Measurements from ENCODE around the gene WDR70. TPM values are rescaled to one million over a fixed set of nuclear protein-coding genes. Genes with fewer than 3 reads are reported as not detected.

The WDR70 gene
- total and polyA plus RNA-seq, 2 donors (not counting 3 experiments of a cell fraction or from before 2014, with no cell fraction given) = 6.7 to 37.3 TPM

DNA sequence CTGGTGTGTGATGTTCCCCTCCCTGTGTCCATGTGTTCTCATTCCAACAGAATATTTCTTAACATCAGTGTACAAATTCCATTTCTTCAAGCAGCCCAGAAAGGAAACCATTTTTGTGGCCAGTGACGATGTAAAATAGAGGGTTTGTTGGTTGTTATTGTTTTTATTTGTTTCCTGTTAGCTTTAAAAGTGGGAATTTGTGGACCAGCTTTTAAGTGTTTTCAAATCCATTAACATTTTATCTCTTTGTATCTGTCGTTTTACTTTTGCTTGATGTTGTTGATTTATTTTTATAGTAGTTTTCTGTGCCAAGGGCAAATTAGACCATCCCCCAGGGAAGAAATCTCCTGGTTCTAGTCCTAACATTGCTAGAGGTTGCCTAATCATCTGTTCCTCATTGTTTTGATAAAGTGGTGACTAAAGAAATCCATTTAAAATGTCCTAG, 360.7 kb downstream of the WDR70 start:
- FAIRE-seq = no peak
- no peak overlapping the region for H3K4me3 ChIP-seq (replicated peaks in 1 of 3; ENCODE audit: insufficient read depth in 1 of 3, low read depth in 1 of 3, low read length in 3 of 3)
- CTCF ChIA-PET = interaction anchor here (0.7 to 2.6 kb wide), 5 partner anchors 11 to 327 kb away, joined by 3 to 16 read pairs (median 4); no protein-coding TSS in a partner anchor

More for the DNA sequence above, 360.7 kb downstream of the WDR70 start:
- H4K20me1 ChIP-seq (replicated peaks; ENCODE audit: control insufficient read depth, extremely low read depth, insufficient read depth, low read length) = no peaks in the 10 kb centered on the region
- POLR2A ChIA-PET = no interaction called here
- no peaks in the 10 kb centered on the region for H3K79me2 ChIP-seq (ENCODE audit: control insufficient read depth, insufficient read depth, low read length)
- no peak overlapping the region for H2AFZ ChIP-seq (ENCODE audit: low read depth, low read length)
- no peaks in the 10 kb centered on the region for H3K9me3 ChIP-seq (replicated peaks; ENCODE audit: control insufficient read depth, insufficient read depth, low read length)
- no peak overlapping the region for H3K4me2 ChIP-seq (ENCODE audit: insufficient read depth, low read length)
- DNase-seq (ENCODE audit: low read depth, low spot score) = no peak
- BruUV-seq (replicated peaks) = no TSS peak
- no peak overlapping the region for H3K9ac ChIP-seq (replicated peaks; ENCODE audit: extremely low read depth, insufficient read depth, low read length)
- dilution Hi-C loops (cut with MboI; ENCODE audit: extremely low pct_ligation_motif_present, low sequenced_read_pairs) = no loop called here
- peaks cover 19% of the 10 kb centered on the region for H3K4me1 ChIP-seq (ENCODE audit: control insufficient read depth, extremely low read depth, insufficient read depth, low read length)
- H3K27ac ChIP-seq (ENCODE audit: insufficient read depth, low read depth, low read length) = no peak overlapping the region
- intact Hi-C loops (cut with micrococcal nuclease) = no loop called here
- no peaks in the 10 kb centered on the region for H3K9me1 ChIP-seq (replicated peaks; ENCODE audit: control insufficient read depth, extremely low read depth, insufficient read depth, low read length)
- H3K27me3 ChIP-seq (ENCODE audit: control insufficient read depth in 2 of 2, insufficient read depth in 2 of 2, low read length in 2 of 2) = no peaks in the 10 kb centered on the region
- TF ChIP-seq EZH2 (IDR thresholded peaks at IDR 0.05; ENCODE audit: borderline replicate concordance, low read depth, low read length, severe bottlenecking) (no peak), JUN (IDR thresholded peaks at IDR 0.05; ENCODE audit: borderline replicate concordance, insufficient read depth, insufficient read length, low read depth) (no peak), POLR2A (IDR thresholded peaks at IDR 0.05; ENCODE audit: low read depth, low read length) (no peak), GATA2 (IDR thresholded peaks at IDR 0.05; ENCODE audit: insufficient read depth, insufficient read length, low read depth, low read length) (no peak), MYC (IDR thresholded peaks at IDR 0.05; ENCODE audit: low read depth, low read length) (no peak), POLR2AphosphoS5 (IDR thresholded peaks at IDR 0.05; ENCODE audit: insufficient read depth, low read depth, low read length) (no peak), FOS (IDR thresholded peaks at IDR 0.05; ENCODE audit: borderline replicate concordance, insufficient read depth, low read length) (no peak)
- TF ChIP-seq, protein P1, sequence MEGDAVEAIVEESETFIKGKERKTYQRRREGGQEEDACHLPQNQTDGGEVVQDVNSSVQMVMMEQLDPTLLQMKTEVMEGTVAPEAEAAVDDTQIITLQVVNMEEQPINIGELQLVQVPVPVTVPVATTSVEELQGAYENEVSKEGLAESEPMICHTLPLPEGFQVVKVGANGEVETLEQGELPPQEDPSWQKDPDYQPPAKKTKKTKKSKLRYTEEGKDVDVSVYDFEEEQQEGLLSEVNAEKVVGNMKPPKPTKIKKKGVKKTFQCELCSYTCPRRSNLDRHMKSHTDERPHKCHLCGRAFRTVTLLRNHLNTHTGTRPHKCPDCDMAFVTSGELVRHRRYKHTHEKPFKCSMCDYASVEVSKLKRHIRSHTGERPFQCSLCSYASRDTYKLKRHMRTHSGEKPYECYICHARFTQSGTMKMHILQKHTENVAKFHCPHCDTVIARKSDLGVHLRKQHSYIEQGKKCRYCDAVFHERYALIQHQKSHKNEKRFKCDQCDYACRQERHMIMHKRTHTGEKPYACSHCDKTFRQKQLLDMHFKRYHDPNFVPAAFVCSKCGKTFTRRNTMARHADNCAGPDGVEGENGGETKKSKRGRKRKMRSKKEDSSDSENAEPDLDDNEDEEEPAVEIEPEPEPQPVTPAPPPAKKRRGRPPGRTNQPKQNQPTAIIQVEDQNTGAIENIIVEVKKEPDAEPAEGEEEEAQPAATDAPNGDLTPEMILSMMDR (IDR thresholded peaks at IDR 0.05; ENCODE audit: extremely low read depth in 1 of 2, insufficient read depth in 1 of 2, low read depth in 1 of 2, low read length in 2 of 2) = no peak
- TF ChIP-seq, protein P2, sequence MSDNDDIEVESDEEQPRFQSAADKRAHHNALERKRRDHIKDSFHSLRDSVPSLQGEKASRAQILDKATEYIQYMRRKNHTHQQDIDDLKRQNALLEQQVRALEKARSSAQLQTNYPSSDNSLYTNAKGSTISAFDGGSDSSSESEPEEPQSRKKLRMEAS (IDR thresholded peaks at IDR 0.05; ENCODE audit: insufficient read depth, insufficient read length) = no peak
- peaks cover 0 to 2% of the 10 kb centered on the region in 2 experiments for H3K36me3 ChIP-seq (ENCODE audit: control insufficient read depth in 2 of 2, extremely low read depth in 1 of 2, insufficient read depth in 2 of 2, low read length in 2 of 2)
